GM21526 (cell line): ENCODE results near the gene PTPN3.

Source experiments
- ATAC-seq: cut with Tn5 transposase; IDR thresholded peaks from one replicate; pipeline ENCODE4 v1.9.1; 2021; ENCODE audit warnings: moderate library complexity; ENCODE audit not compliant: unreplicated experiment, low FRiP score

PTPN3 gene

GRCh38 chr9:109408759-109409462, 89.2 kb downstream of the PTPN3 start:
- no peak for ATAC-seq

- ATAC-seq, result no peak
Measured at GRCh38 chr9:109403766-109404320, 94.3 kb downstream of the PTPN3 start.

GRCh38 chr9:109403116-109403515, 95.0 kb downstream of the PTPN3 start:
- ATAC-seq, result no peak

- no peak for ATAC-seq
Measured at GRCh38 chr9:109401990-109402318, 96.2 kb downstream of the PTPN3 start.

GRCh38 chr9:109401169-109401989, 96.7 kb downstream of the PTPN3 start:
- peak; percentile 53 for ATAC-seq

- peak; percentile 40 for ATAC-seq
Measured at GRCh38 chr9:109399258-109399767, 98.8 kb downstream of the PTPN3 start.

GRCh38 chr9:109391176-109391575, 106.9 kb downstream of the PTPN3 start:
- no peak for ATAC-seq

GRCh38 chr9:109387856-109388255, 110.3 kb downstream of the PTPN3 start:
- ATAC-seq, result no peak

GRCh38 chr9:109387206-109387605, 110.9 kb downstream of the PTPN3 start:
- ATAC-seq, result no peak

- no peak for ATAC-seq
Measured at GRCh38 chr9:109385499-109385898, 112.6 kb downstream of the PTPN3 start.

GRCh38 chr9:109383947-109384346, 114.2 kb downstream of the PTPN3 start:
- ATAC-seq, result no peak

GRCh38 chr9:109383356-109383755, 114.8 kb downstream of the PTPN3 start:
- no peak for ATAC-seq

- ATAC-seq, result no peak
Measured at GRCh38 chr9:109382585-109382984, 115.5 kb downstream of the PTPN3 start.

- no peak for ATAC-seq
Measured at GRCh38 chr9:109382182-109382581, 115.9 kb downstream of the PTPN3 start.

GRCh38 chr9:109381011-109381729, 116.9 kb downstream of the PTPN3 start:
- ATAC-seq, result peak; percentile 58

GRCh38 chr9:109379513-109379912, 118.6 kb downstream of the PTPN3 start:
- no peak for ATAC-seq

- no peak for ATAC-seq
Measured at GRCh38 chr9:109378316-109378715, 119.8 kb downstream of the PTPN3 start.

GRCh38 chr9:109372246-109372645, 125.9 kb downstream of the PTPN3 start:
- ATAC-seq, result no peak

- no peak for ATAC-seq
Measured at GRCh38 chr9:109371374-109371773, 126.7 kb downstream of the PTPN3 start.

GRCh38 chr9:109369285-109369684, 128.8 kb downstream of the PTPN3 start:
- ATAC-seq, result peak; percentile 91

GRCh38 chr9:109360771-109361170, 137.3 kb downstream of the PTPN3 start:
- no peak for ATAC-seq
